NCI-H146 (cell line): Measurements from ENCODE around the gene AOC2.
"Not testable (repeated sequence)": the region's sequence is repeated elsewhere in the genome, so short reads cannot be mapped to it uniquely, and the experiment has no call there.

Experiments
- DNase-seq: peaks from one replicate; lab custom pipeline; 2025; lab: John Stamatoyannopoulos, UW

Gene AOC2

GRCh38 chr17:42881706-42882105 lies 37.3 kb downstream of the AOC2 start:
- DNase-seq = not testable (repeated sequence)

GRCh38 chr17:42882166-42882565 lies 37.8 kb downstream of the AOC2 start:
- no peak for DNase-seq

- DNase-seq = no peak
Measured at GRCh38 chr17:42883802-42884558, 39.6 kb downstream of the AOC2 start.

- DNase-seq = not testable (repeated sequence)
Measured at GRCh38 chr17:42885806-42886205, 41.4 kb downstream of the AOC2 start.

- no peak for DNase-seq
Measured at GRCh38 chr17:42886283-42887176, 42.1 kb downstream of the AOC2 start.

GRCh38 chr17:42889809-42890208 lies 45.4 kb downstream of the AOC2 start:
- DNase-seq = no peak

GRCh38 chr17:42891539-42892152 lies 47.3 kb downstream of the AOC2 start:
- no peak for DNase-seq

GRCh38 chr17:42893359-42893758 lies 49.0 kb downstream of the AOC2 start:
- DNase-seq = no peak

GRCh38 chr17:42894283-42895184 lies 50.2 kb downstream of the AOC2 start:
- DNase-seq = no peak

GRCh38 chr17:42895185-42895555 lies 50.8 kb downstream of the AOC2 start:
- no peak for DNase-seq

- no peak for DNase-seq
Measured at GRCh38 chr17:42898147-42898811, 53.9 kb downstream of the AOC2 start.

GRCh38 chr17:42899981-42900380 lies 55.6 kb downstream of the AOC2 start:
- not testable (repeated sequence) for DNase-seq
